WERI-Rb-1 (cell line): ENCODE results near the gene MFAP1.

Experiments used
- DNase-seq: peaks from one replicate; pipeline ENCODE4 v3.0.0-alpha.2; 2020
- H3K27ac ChIP-seq: fragments of 250-450 bp; sonication (Bioruptor Pico); 2 replicates; pipeline ENCODE4 v1.5.1; 2020; ENCODE audit warnings: mild to moderate bottlenecking, moderate library complexity
- H3K27me3 ChIP-seq: fragments of 250-450 bp; sonication (Bioruptor Pico); 2 replicates; pipeline ENCODE4 v1.5.1; 2021; ENCODE audit warnings: mild to moderate bottlenecking, low read depth, moderate library complexity; ENCODE audit not compliant: insufficient read depth, severe bottlenecking
- H3K36me3 ChIP-seq: fragments of 250-450 bp; sonication (Bioruptor Pico); 2 replicates; pipeline ENCODE4 v1.5.1; 2020; ENCODE audit warnings: mild to moderate bottlenecking, moderate library complexity
- H3K4me3 ChIP-seq: 2 replicates; pipeline ENCODE4 v1.5.1; 2011; ENCODE audit warnings: low read depth, mild to moderate bottlenecking, control low read depth, low read length
- H3K9me3 ChIP-seq: fragments of 250-450 bp; sonication (Bioruptor Pico); 2 replicates; pipeline ENCODE4 v1.5.1; 2021; ENCODE audit warnings: mild to moderate bottlenecking, moderate library complexity; ENCODE audit not compliant: severe bottlenecking
- CTCF ChIP-seq: IDR thresholded peaks from 2 replicates; pipeline ENCODE4 v1.5.1; 2011; ENCODE audit warnings: low read depth, mild to moderate bottlenecking, control low read depth, inconsistent platforms, low read length

Gene MFAP1

DNA sequence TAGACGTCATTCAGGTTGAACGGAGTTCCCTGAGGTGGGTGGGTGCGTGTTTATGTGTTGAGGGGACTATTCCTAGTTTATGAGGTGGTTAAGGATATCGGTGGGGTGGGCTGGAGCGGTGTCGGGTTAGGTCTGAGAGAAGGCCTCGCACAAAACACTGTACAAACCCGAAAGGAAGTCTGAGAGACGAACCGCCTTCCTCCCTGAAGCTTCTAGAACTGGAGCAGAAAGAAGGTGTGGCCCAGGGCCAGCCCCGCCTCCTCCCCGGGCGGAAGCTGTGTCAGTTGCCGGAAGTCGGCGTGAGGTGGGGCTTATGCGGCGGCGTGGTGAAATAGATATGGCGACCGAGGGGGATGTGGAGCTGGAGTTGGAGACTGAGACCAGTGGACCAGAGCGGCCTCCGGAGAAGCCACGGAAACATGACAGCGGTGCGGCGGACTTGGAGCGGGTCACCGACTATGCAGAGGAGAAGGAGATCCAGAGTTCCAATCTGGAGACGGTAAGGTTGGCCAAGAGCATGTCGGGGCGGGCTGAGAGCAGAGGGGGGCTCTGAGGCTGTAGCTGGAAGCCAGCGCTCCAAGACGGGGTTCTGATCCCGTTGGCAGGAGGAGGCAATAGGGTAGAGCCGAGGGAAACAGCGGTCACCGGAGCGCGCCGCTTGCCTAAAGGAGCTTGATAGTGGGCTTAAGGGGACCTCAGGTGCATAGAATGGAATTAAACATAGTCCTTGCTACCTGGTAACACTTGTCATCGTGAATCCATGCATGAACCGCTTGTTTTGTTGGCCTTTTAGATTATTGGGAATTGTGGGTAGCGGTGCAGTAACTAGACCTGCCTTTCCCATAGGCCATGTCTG lies 24.0 kb downstream of the MFAP1 start, which contains the start of gene HYPK:
HYPK (plus strand) TSS at position 314 of the 856 bp plus-strand sequence; CDS start at position 338, 24 bp downstream.
- H3K9me3 ChIP-seq, result no peaks in the 10 kb centered on the region
- no peak for TF ChIP-seq CTCF
- H3K27ac ChIP-seq, result peak within 1 kb of the TSS; percentile 97
- peak within 1 kb of the TSS; percentile 83 for H3K4me3 ChIP-seq
- H3K27me3 ChIP-seq, result no peaks in the 10 kb centered on the region
- H3K36me3 ChIP-seq, result peaks cover 70% of the 10 kb centered on the region
- peak; percentile 95 for DNase-seq

DNA sequence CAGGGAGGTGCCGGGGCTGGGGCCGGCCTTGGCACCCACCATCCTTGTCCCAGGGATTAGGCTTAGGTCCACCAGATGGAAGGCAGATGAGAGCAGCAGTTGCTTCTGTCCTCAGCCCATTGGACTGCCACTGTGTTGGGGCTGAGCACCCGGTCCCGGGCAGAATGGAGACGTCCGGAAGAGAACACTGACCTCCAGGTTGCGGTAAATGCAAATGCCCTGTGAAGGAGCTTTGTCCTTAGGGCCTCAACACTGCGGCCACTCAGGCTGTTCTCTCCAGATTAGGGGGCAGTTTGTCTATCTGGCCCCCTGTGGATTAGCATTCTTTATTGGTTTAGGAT lies 24.6 kb downstream of the MFAP1 start, which contains the start of gene SERINC4:
SERINC4 (minus strand) TSS at position 276 of the 341 bp plus-strand sequence; CDS start at position 42, 234 bp downstream.
- TF ChIP-seq CTCF, result no peak
- Histone ChIP-seq H3K9me3 (no peaks in the 10 kb centered on the region), H3K36me3 (peaks cover 70% of the 10 kb centered on the region), H3K27ac (peak within 1 kb of the TSS; percentile 97), H3K27me3 (no peaks in the 10 kb centered on the region), H3K4me3 (peak within 1 kb of the TSS; percentile 83)
- DNase-seq, result peak; percentile 73

DNA sequence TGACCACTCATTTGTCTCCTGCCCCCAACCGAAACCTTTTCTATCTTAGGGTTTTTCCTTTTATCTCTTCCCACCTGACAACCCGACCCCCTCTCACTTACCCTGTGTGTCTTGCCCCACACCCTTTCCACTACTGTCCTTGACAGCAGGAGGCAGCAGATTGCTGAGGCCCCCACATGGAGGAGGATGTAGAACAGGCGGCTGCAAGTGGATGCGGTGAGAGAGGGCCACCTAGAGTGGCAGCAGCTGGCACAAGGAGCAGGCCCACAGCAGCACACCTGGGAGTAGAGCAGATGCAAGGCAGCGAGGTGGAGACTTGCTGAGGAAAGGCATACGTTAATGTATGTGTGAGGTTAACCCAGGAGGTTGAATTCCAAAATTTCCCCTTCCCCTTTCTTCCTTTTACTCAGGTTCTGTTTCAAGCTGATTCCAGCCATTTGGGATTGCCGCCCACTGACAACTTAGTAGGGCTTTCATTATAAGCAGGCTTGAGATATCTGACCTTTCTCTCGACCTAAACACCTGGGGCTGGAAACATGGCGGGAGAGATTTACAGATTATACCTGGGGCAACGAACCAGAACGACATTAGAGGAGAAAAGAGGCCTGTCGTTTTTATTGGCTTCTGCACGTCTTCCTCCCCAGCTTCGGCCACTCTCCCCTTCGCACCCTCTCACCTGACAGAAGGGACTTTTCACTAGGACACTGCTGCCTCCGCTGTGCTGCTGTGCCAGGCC lies 25.1 kb downstream of the MFAP1 start:
- Histone ChIP-seq H3K27me3 (no peaks in the 10 kb centered on the region), H3K36me3 (peaks cover 70% of the 10 kb centered on the region), H3K4me3 (peak overlapping the region; percentile 83), H3K27ac (peak overlapping the region; percentile 97), H3K9me3 (no peaks in the 10 kb centered on the region)
- peak; percentile 67 for DNase-seq
- TF ChIP-seq CTCF, result peak; percentile 27; the same call in 1 of the 2 replicates

GRCh38 chr15:43796566-43796965 lies 27.9 kb downstream of the MFAP1 start:
- Histone ChIP-seq H3K36me3 (peaks cover 69% of the 10 kb centered on the region), H3K27me3 (no peaks in the 10 kb centered on the region), H3K27ac (peak overlapping the region; percentile 38), H3K4me3 (no peak overlapping the region), H3K9me3 (no peaks in the 10 kb centered on the region)
- no peak for TF ChIP-seq CTCF
- DNase-seq, result no peak

DNA sequence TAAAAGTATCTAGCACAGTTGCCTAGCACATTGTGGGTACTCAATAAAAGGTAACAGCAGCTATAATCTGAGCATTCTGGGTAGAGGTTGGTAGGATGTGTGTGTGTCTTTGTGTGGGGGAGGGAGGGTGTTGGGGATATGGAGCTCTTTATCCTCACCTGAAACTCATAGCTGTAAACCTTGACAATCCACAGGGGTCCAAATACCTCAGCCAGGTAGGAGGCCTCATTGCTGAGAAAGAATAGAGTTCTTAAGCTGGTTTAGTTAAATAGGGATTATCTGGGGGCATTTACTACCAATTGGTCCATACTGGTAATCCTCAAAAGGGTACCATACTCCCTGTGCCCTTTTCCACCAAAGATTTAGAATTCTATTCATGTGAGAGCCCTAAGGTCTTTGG lies 28.5 kb downstream of the MFAP1 start:
- Histone ChIP-seq H3K36me3 (peaks cover 63% of the 10 kb centered on the region), H3K4me3 (no peak overlapping the region), H3K9me3 (peaks cover 3% of the 10 kb centered on the region), H3K27ac (peak overlapping the region; percentile 95), H3K27me3 (no peaks in the 10 kb centered on the region)
- no peak for DNase-seq
- no peak for TF ChIP-seq CTCF
